Testis (tissue), 3 donors: Measurements from ENCODE around the gene TBC1D22A. TPM values are rescaled to one million over a fixed set of nuclear protein-coding genes. Genes with fewer than 3 reads are reported as not detected.

ENCODE experiments used
- DNase-seq: peaks from one replicate; pipeline ENCODE4 v3.0.0-alpha.2; 2019
- H3K27ac ChIP-seq, 2 donors: fragments of 200-600 bp; sonication (generic); one replicate each; pipeline ENCODE4 v1.5.1; 2019
- H3K27me3 ChIP-seq: fragments of 200-600 bp; sonication (generic); one replicate; pipeline ENCODE4 v1.5.1; 2019
- H3K36me3 ChIP-seq: fragments of 200-600 bp; sonication (generic); one replicate; pipeline ENCODE4 v1.5.1; 2017; ENCODE audit warnings: low read depth; ENCODE audit errors: missing control alignments
- H3K4me1 ChIP-seq: fragments of 200-600 bp; sonication (generic); one replicate; pipeline ENCODE4 v1.5.1; 2019
- H3K4me3 ChIP-seq, 2 donors: fragments of 200-600 bp; sonication (generic); one replicate each; pipeline ENCODE4 v1.5.1; 2017 to 2019
- H3K9me3 ChIP-seq: fragments of 200-600 bp; sonication (generic); one replicate; pipeline ENCODE4 v1.5.1; 2017
- CTCF ChIP-seq, 3 experiments: fragments of 450-650 bp in 2 of 3; fragments of 200-600 bp in 1 of 3; sonication (generic) in 1 of 3; IDR thresholded peaks; one replicate each; pipeline ENCODE4 v1.5.1; 2016 to 2019; ENCODE audit warnings: antibody characterized with exemption in 3 of 3, mild to moderate bottlenecking in 2 of 3, moderate library complexity in 1 of 3
- POLR2A ChIP-seq: fragments of 450-650 bp; IDR thresholded peaks from one replicate; pipeline ENCODE4 v1.6.1; 2017; ENCODE audit warnings: antibody characterized with exemption, mild to moderate bottlenecking, moderate library complexity
- WGBS, 2 donors: methylation state at CpG; one replicate each; pipeline ENCODE4 v1.1.5; 2018; 5-methylcytosine and 5-hydroxymethylcytosine counted together
- intact Hi-C: fragments of 100-400 bp; cut with DNase I; formaldehyde crosslinking; loops from one replicate; pipeline ENCODE4 v1.15.1; 2023; ENCODE audit warnings: low total_unique reads
- polyA plus RNA-seq: library from polyadenylated mRNA; stranded (reverse); fragments of 350-450 nt; fragmentation: Illumina TruSeq; extraction: RNeasy Lipid Tissue Mini Kit (QIAGEN cat#74804); gene quantifications from one replicate; pipeline ENCODE4 v1.2.3, GENCODE V29; 2014; ENCODE audit warnings: low read depth, low replicate concordance; ENCODE audit not compliant: insufficient read depth
- total RNA-seq, 2 donors: library from RNA; depleted of rRNA; stranded (reverse); fragments of >200 nt; gene quantifications; one replicate each; pipeline ENCODE4 v1.2.3, GENCODE V29; 2016

TBC1D22A gene
- total and polyA plus RNA-seq, 3 donors from 2014 or later: 16.6 to 32.8 (median 28.5) TPM

- Histone ChIP-seq H3K27me3 (no peaks in the 10 kb centered on the region), H3K27ac (no peak overlapping the region), H3K4me1 (peaks cover 19% of the 10 kb centered on the region), H3K36me3 (no peaks in the 10 kb centered on the region), H3K9me3 (no peaks in the 10 kb centered on the region), H3K4me3 (no peak overlapping the region)
- no peak for DNase-seq
- 90 to 94% methylated on average over 4 of the region's 4 CpGs for WGBS, 2 donors
- TF ChIP-seq CTCF (IDR thresholded peaks at IDR 0.05) (no peak), POLR2A (no peak)
- intact Hi-C loops: no loop called here
Observed at GRCh38 chr22:47093720-47094119, 331.3 kb downstream of the TBC1D22A start.

- no peak overlapping the region for H3K4me3 ChIP-seq
- DNase-seq: no peak
- H3K27me3 ChIP-seq: no peaks in the 10 kb centered on the region
- peaks cover 22% of the 10 kb centered on the region for H3K4me1 ChIP-seq
- H3K27ac ChIP-seq: no peak overlapping the region
- H3K9me3 ChIP-seq: no peaks in the 10 kb centered on the region
- intact Hi-C loops: no loop called here
- 96 to 97% methylated on average over 8 of the region's 8 CpGs for WGBS, 2 donors
- TF ChIP-seq POLR2A: no peak
- TF ChIP-seq CTCF (IDR thresholded peaks at IDR 0.05): no peak
- H3K36me3 ChIP-seq: no peaks in the 10 kb centered on the region
Observed at GRCh38 chr22:47094861-47095330, 332.4 kb downstream of the TBC1D22A start.

- no peak overlapping the region for H3K4me3 ChIP-seq
- peaks cover 19% of the 10 kb centered on the region for H3K4me1 ChIP-seq
- H3K36me3 ChIP-seq: no peaks in the 10 kb centered on the region
- intact Hi-C loops: no loop called here
- H3K27ac ChIP-seq: no peak overlapping the region
- H3K9me3 ChIP-seq: no peaks in the 10 kb centered on the region
- TF ChIP-seq POLR2A (no peak), CTCF (IDR thresholded peaks at IDR 0.05) (no peak)
- WGBS, 2 donors: 83 to 84% methylated on average over 5 of the region's 5 CpGs
- no peak for DNase-seq
- no peaks in the 10 kb centered on the region for H3K27me3 ChIP-seq
Observed at GRCh38 chr22:47095395-47096122, 333.1 kb downstream of the TBC1D22A start.

GRCh38 chr22:47098121-47098520 is 335.7 kb downstream of the TBC1D22A start:
- WGBS, 2 donors: 45 to 79% methylated on average over 5 of the region's 5 CpGs
- H3K36me3 ChIP-seq: no peaks in the 10 kb centered on the region
- no peak overlapping the region for H3K4me3 ChIP-seq
- no peak overlapping the region for H3K27ac ChIP-seq
- H3K27me3 ChIP-seq: no peaks in the 10 kb centered on the region
- TF ChIP-seq POLR2A (no peak), CTCF (IDR thresholded peaks at IDR 0.05) (no peak)
- H3K4me1 ChIP-seq: peaks cover 11% of the 10 kb centered on the region
- H3K9me3 ChIP-seq: no peaks in the 10 kb centered on the region
- DNase-seq: peak; percentile 66
- intact Hi-C loops: no loop called here

GRCh38 chr22:47098554-47098953 is 336.1 kb downstream of the TBC1D22A start:
- Histone ChIP-seq H3K27ac (no peak overlapping the region), H3K9me3 (no peaks in the 10 kb centered on the region), H3K36me3 (no peaks in the 10 kb centered on the region), H3K4me3 (no peak overlapping the region), H3K4me1 (peaks cover 11% of the 10 kb centered on the region), H3K27me3 (no peaks in the 10 kb centered on the region)
- TF ChIP-seq CTCF (IDR thresholded peaks at IDR 0.05): no peak
- no peak for TF ChIP-seq POLR2A
- WGBS, 2 donors: 47 to 82% methylated on average over 3 to 11 of the region's 11 CpGs
- intact Hi-C loops: no loop called here
- no peak for DNase-seq
